ENCODE measurements around the gene CYP20A1. TPM values are rescaled to one million over a fixed set of nuclear protein-coding genes. Genes with fewer than 3 reads are reported as not detected.
A peak's percentile ranks its signal among the peaks of the same experiment; 100 is the strongest.

The CYP20A1 gene
- total and polyA plus RNA-seq, 2 of the 8 experiments (the other 6 are each of a cell fraction or from before 2014, with no cell fraction given), result 6.2 to 21.5 TPM

- Histone ChIP-seq H4K8ac (ENCODE audit: extremely low read depth, insufficient read depth, low read length) (no peak overlapping the region), H3K79me2 (ENCODE audit: control insufficient read depth in 1 of 2, insufficient read depth in 2 of 2, low read length in 2 of 2) (peaks cover 13 to 93% of the 10 kb centered on the region in 2 experiments; a peak in 3 of 4 replicates), H3K4me2 (ENCODE audit: insufficient read depth in 1 of 2, low read depth in 2 of 2, low read length in 2 of 2) (peak overlapping the region; percentile 21 to 24; a peak in 1 of 4 replicates), H3K4me1 (replicated peaks in 1 of 4; ENCODE audit: control insufficient read depth in 3 of 4, insufficient read depth in 4 of 4, low read length in 3 of 4) (peaks cover 2 to 10% (median 3%) of the 10 kb centered on the region in 4 experiments), H2AFZ (ENCODE audit: low read length) (no peak overlapping the region), H2BK5ac (ENCODE audit: low read depth, low read length) (no peak overlapping the region), H4K5ac (ENCODE audit: insufficient read length, low read depth, low read length) (no peak overlapping the region), H3K36me3 (ENCODE audit: control insufficient read depth in 2 of 4, insufficient read depth in 4 of 4, low read length in 3 of 4) (peaks cover 0 to 6% (median 2%) of the 10 kb centered on the region in 4 experiments; a peak in 5 of 8 replicates), H3K27me3 (replicated peaks in 1 of 4; ENCODE audit: control insufficient read depth in 3 of 4, extremely low read depth in 1 of 4, insufficient read depth in 3 of 4, low read length in 3 of 4) (no peaks in the 10 kb centered on the region), H2AK5ac (ENCODE audit: low read depth, low read length) (0 out of 2 replicates have a peak overlapping the region, but pooled peaks have one; percentile 7), H3K9ac (replicated peaks in 1 of 4; ENCODE audit: extremely low read depth in 1 of 4, low read depth in 3 of 4, low read length in 3 of 4) (no peak overlapping the region), H3K14ac (ENCODE audit: insufficient read length) (no peak overlapping the region), H4K20me1 (replicated peaks in 1 of 2; ENCODE audit: control insufficient read depth in 1 of 2, insufficient read depth in 2 of 2, low read length in 2 of 2) (peaks cover 3 to 10% of the 10 kb centered on the region in 2 experiments), H2BK12ac (ENCODE audit: low read depth, low read length) (no peak overlapping the region; the same call in 1 of the 2 replicates), H2BK20ac (ENCODE audit: low read length) (no peak overlapping the region), H3K18ac (ENCODE audit: extremely low read depth, low read length) (no peak overlapping the region), H3K4ac (replicated peaks; ENCODE audit: insufficient read length, low read depth, low read length) (no peak overlapping the region), H3K79me1 (ENCODE audit: low read depth, low read length) (0 out of 2 replicates have a peak, but pooled peaks cover 7% of the 10 kb centered on the region), H3K23me2 (ENCODE audit: low read depth, low read length) (no peaks in the 10 kb centered on the region), H3K4me3 (ENCODE audit: extremely low read depth in 1 of 4, insufficient read depth in 2 of 4, low read depth in 3 of 4, low read length in 4 of 4) (no peak overlapping the region), H2BK120ac (replicated peaks; ENCODE audit: low read depth, low read length) (no peak overlapping the region), H3K9me3 (ENCODE audit: insufficient read depth in 2 of 2, low read depth in 1 of 2, low read length in 1 of 2) (no peaks in the 10 kb centered on the region), H3K56ac (replicated peaks; ENCODE audit: insufficient read length, low read depth, low read length) (no peak overlapping the region), H3K27ac (ENCODE audit: low read depth, low read length) (peak overlapping the region; percentile 76), H3K23ac (ENCODE audit: insufficient read length) (no peak overlapping the region), H2BK15ac (ENCODE audit: low read length) (no peak overlapping the region), H4K91ac (replicated peaks; ENCODE audit: insufficient read length, low read length) (no peak overlapping the region)
- DNase-seq (ENCODE audit: low read depth in 1 of 2, low spot score in 2 of 2), result no peak
- 78% methylated on average over 6 of the region's 6 CpGs; no CpG with 5 or more reads in 1 of the 2 experiments for WGBS, 2 experiments (ENCODE audit: extremely low coverage in 1 of 2, insufficient coverage in 1 of 2, insufficient read length in 1 of 2, insufficient replicate concordance in 2 of 2, low coverage in 1 of 2, low lambda C conversion rate in 2 of 2, missing lambda C conversion rate in 1 of 2)
- peak; percentile 88 for FAIRE-seq
- ChIA-PET POLR2A (ENCODE audit: partially characterized antibody) (interaction anchor here (0.6 to 4.9 kb wide), 7 partner anchors 9 to 251 kb away, joined by 3 to 40 read pairs (median 4); partner anchors contain the start of genes ABI2 and CYP20A1), CTCF (ENCODE audit: partially characterized antibody) (interaction anchor here (1.0 kb wide), 1 partner anchor 12 kb away, joined by 3 read pairs; the partner anchor contains the start of gene ABI2)
- TF ChIP-seq TBP (IDR thresholded peaks at IDR 0.05; ENCODE audit: low read depth, low read length), result no peak
- 0 out of 2 replicates have a peak, but pooled peaks have one; percentile 50 for TF ChIP-seq SP1 (IDR thresholded peaks at IDR 0.05; ENCODE audit: low read depth, low read length)
- no peak for TF ChIP-seq SRF (IDR thresholded peaks at IDR 0.05; ENCODE audit: low read depth, low read length)
- TF ChIP-seq JUN (IDR thresholded peaks at IDR 0.05; ENCODE audit: low read depth, low read length), result no peak
- TF ChIP-seq RAD21 (IDR thresholded peaks at IDR 0.05 in 1 of 2, conservative IDR thresholded peaks at IDR 0.05 in 1 of 2; ENCODE audit: low read depth in 2 of 2, low read length in 2 of 2), result no peak
- TF ChIP-seq CHD2 (IDR thresholded peaks at IDR 0.05; ENCODE audit: low read length), result no peak
- TF ChIP-seq TEAD4 (IDR thresholded peaks at IDR 0.05; ENCODE audit: low read depth, low read length), result peak; percentile 92
- no peak for TF ChIP-seq BCL11A (IDR thresholded peaks at IDR 0.05; ENCODE audit: low read depth in 2 of 2, low read length in 2 of 2)
- TF ChIP-seq MAFK (IDR thresholded peaks at IDR 0.05; ENCODE audit: low read depth, low read length), result peak; percentile 48; the same call in 1 of the 2 replicates
- no peak for TF ChIP-seq HDAC2 (IDR thresholded peaks at IDR 0.05; ENCODE audit: borderline replicate concordance in 1 of 2, low read depth in 2 of 2, low read length in 2 of 2)
These were observed 102.1 kb downstream of the CYP20A1 start for GRCh38 chr2:203340791-203341487.
